Endodermal cell (in vitro differentiated cells): Measurements from ENCODE around the gene PAXX. TPM values are rescaled to one million over a fixed set of nuclear protein-coding genes. Genes with fewer than 3 reads are reported as not detected.

Experiments used
- DNase-seq: peaks from one replicate; pipeline ENCODE4 v3.0.0-alpha.2; 2017
- H3K27ac ChIP-seq: 2 replicates; pipeline ENCODE4 v1.5.1; 2013; ENCODE audit warnings: mild to moderate bottlenecking, low read depth, low read length, moderate library complexity
- H3K27me3 ChIP-seq: 2 replicates; pipeline ENCODE4 v1.6.1; 2013; ENCODE audit warnings: mild to moderate bottlenecking, low read length, moderate library complexity; ENCODE audit not compliant: insufficient read depth, control insufficient read depth, poor library complexity, severe bottlenecking
- H3K36me3 ChIP-seq: 2 replicates; pipeline ENCODE4 v1.7.0; 2013; ENCODE audit warnings: mild to moderate bottlenecking, low read length, moderate library complexity; ENCODE audit not compliant: control insufficient read depth, insufficient read depth
- H3K4me1 ChIP-seq: one replicate; pipeline ENCODE4 v1.7.0; 2013; ENCODE audit warnings: low read length; ENCODE audit not compliant: control insufficient read depth, insufficient read depth
- H3K4me3 ChIP-seq: 2 replicates; pipeline ENCODE4 v1.5.1; 2013; ENCODE audit warnings: mild to moderate bottlenecking, low read length, moderate library complexity
- H3K9ac ChIP-seq: 2 replicates; pipeline ENCODE4 v1.6.1; 2013; ENCODE audit warnings: mild to moderate bottlenecking, low read length, moderate library complexity; ENCODE audit not compliant: poor library complexity, severe bottlenecking; ENCODE audit errors: extremely low read depth
- H3K9me3 ChIP-seq: 2 replicates; pipeline ENCODE4 v1.6.1; 2013; ENCODE audit warnings: mild to moderate bottlenecking, low read length, moderate library complexity; ENCODE audit not compliant: control insufficient read depth
- H3K27ac Mint-ChIP-seq: 2 replicates; pipeline ENCODE4 v1.8.0; 2020; ENCODE audit warnings: mixed read lengths
- H3K27me3 Mint-ChIP-seq: 2 replicates; pipeline ENCODE4 v1.8.0; 2021; ENCODE audit warnings: mild to moderate bottlenecking, mixed read lengths; ENCODE audit not compliant: insufficient read depth
- H3K36me3 Mint-ChIP-seq: 2 replicates; pipeline ENCODE4 v1.8.0; 2020; ENCODE audit warnings: low read depth, mixed read lengths
- H3K4me1 Mint-ChIP-seq: 2 replicates; pipeline ENCODE4 v1.8.0; 2020; ENCODE audit warnings: mixed read lengths
- H3K4me3 Mint-ChIP-seq: 2 replicates; pipeline ENCODE4 v1.8.0; 2020; ENCODE audit warnings: mild to moderate bottlenecking, moderate library complexity, mixed read lengths
- H3K9me3 Mint-ChIP-seq: 2 replicates; pipeline ENCODE4 v1.8.0; 2020; ENCODE audit warnings: mild to moderate bottlenecking, mixed read lengths
- CTCF ChIP-seq: fragments of 200-600 bp; sonication (generic); conservative IDR thresholded peaks from 2 replicates; pipeline ENCODE4 v1.5.0; 2021; ENCODE audit warnings: antibody characterized with exemption, mild to moderate bottlenecking
- WGBS, 2 experiments: methylation state at CpG; one replicate each; pipeline versions ENCODE4 v1.1.5 to v1.1.7; 2013; ENCODE audit warnings: missing lambda C conversion rate in 2 of 2, mixed read lengths in 1 of 2; ENCODE audit not compliant: insufficient coverage in 1 of 2, insufficient read length in 1 of 2; 5-methylcytosine and 5-hydroxymethylcytosine counted together
- total RNA-seq, 2 donors: library from RNA; stranded (reverse); fragmentation: NEBNext Ultra II Directional in 1 of 2; extraction: Animal tissue kit (Norgen Biotek cat#: 25700) in 1 of 2; gene quantifications; 2 replicates in 1 of 2; 3 replicates in 1 of 2; pipeline ENCODE4 v1.2.1, GENCODE V29; 2021

PAXX gene
- total RNA-seq, 2 donors from 2014 or later, result 58.3 to 66.7 TPM

GRCh38 chr9:136952876-136953770 lies 39.1 kb upstream of the PAXX start:
- H3K9me3 Mint-ChIP-seq, result no peaks in the 10 kb centered on the region
- H3K27ac Mint-ChIP-seq, result no peak overlapping the region
- Histone ChIP-seq H3K4me3 (no peak overlapping the region), H3K27me3 (no peaks in the 10 kb centered on the region), H3K36me3 (no peaks in the 10 kb centered on the region), H3K9ac (no peak overlapping the region), H3K27ac (no peak overlapping the region), H3K4me1 (peaks cover 3% of the 10 kb centered on the region), H3K9me3 (no peaks in the 10 kb centered on the region)
- peaks cover 4% of the 10 kb centered on the region for H3K27me3 Mint-ChIP-seq
- H3K4me3 Mint-ChIP-seq, result no peak overlapping the region
- no peaks in the 10 kb centered on the region for H3K36me3 Mint-ChIP-seq
- H3K4me1 Mint-ChIP-seq, result peaks cover 6% of the 10 kb centered on the region
- DNase-seq, result no peak
- no peak for TF ChIP-seq CTCF
- 92 to 93% methylated on average over 36 to 44 of the region's 44 CpGs for WGBS, 2 experiments

- H3K36me3 ChIP-seq, result no peaks in the 10 kb centered on the region
- no peak overlapping the region for H3K4me3 ChIP-seq
- H3K9me3 Mint-ChIP-seq, result no peaks in the 10 kb centered on the region
- TF ChIP-seq CTCF, result no peak
- H3K9ac ChIP-seq, result no peak overlapping the region
- H3K27me3 ChIP-seq, result no peaks in the 10 kb centered on the region
- no peaks in the 10 kb centered on the region for H3K36me3 Mint-ChIP-seq
- no peak overlapping the region for H3K4me3 Mint-ChIP-seq
- no peak overlapping the region for H3K27ac Mint-ChIP-seq
- 87 to 92% methylated on average over 10 to 19 of the region's 19 CpGs for WGBS, 2 experiments
- no peaks in the 10 kb centered on the region for H3K9me3 ChIP-seq
- no peak overlapping the region for H3K27ac ChIP-seq
- H3K27me3 Mint-ChIP-seq, result peaks cover 4% of the 10 kb centered on the region
- no peak for DNase-seq
- peaks cover 4% of the 10 kb centered on the region for H3K4me1 Mint-ChIP-seq
- peaks cover 3% of the 10 kb centered on the region for H3K4me1 ChIP-seq
Measured at GRCh38 chr9:136953771-136954269, 38.4 kb upstream of the PAXX start.

- no peak overlapping the region for H3K9ac ChIP-seq
- Mint-ChIP-seq H3K4me1 (peaks cover 4% of the 10 kb centered on the region), H3K36me3 (no peaks in the 10 kb centered on the region), H3K27ac (no peak overlapping the region), H3K27me3 (peaks cover 4% of the 10 kb centered on the region), H3K9me3 (no peaks in the 10 kb centered on the region), H3K4me3 (no peak overlapping the region)
- whole genome bisulfite sequencing, 2 experiments, result 90 to 97% methylated on average over 16 to 23 of the region's 25 CpGs
- no peaks in the 10 kb centered on the region for H3K27me3 ChIP-seq
- no peaks in the 10 kb centered on the region for H3K36me3 ChIP-seq
- H3K9me3 ChIP-seq, result no peaks in the 10 kb centered on the region
- TF ChIP-seq CTCF, result no peak
- H3K27ac ChIP-seq, result no peak overlapping the region
- no peak for DNase-seq
- H3K4me1 ChIP-seq, result peaks cover 3% of the 10 kb centered on the region
- H3K4me3 ChIP-seq, result no peak overlapping the region
Measured at GRCh38 chr9:136954270-136955083, 37.7 kb upstream of the PAXX start.
